K562 (cell line): ENCODE measurements around the gene RSBN1L. TPM values are rescaled to one million over a fixed set of nuclear protein-coding genes. Genes with fewer than 3 reads are reported as not detected.

ENCODE experiments used
- CTCF ChIP-seq, 3 experiments: IDR thresholded peaks in 2 of 3; conservative IDR thresholded peaks in 1 of 3; 2 replicates each; pipeline ENCODE4 v1.5.1; 2011 to 2012; ENCODE audit warnings: low read length in 3 of 3, mild to moderate bottlenecking in 3 of 3, control low read depth in 2 of 3, improper control_type of control experiment in 1 of 3, inconsistent platforms in 1 of 3, low read depth in 1 of 3, mixed read lengths in 1 of 3, moderate library complexity in 1 of 3; ENCODE audit not compliant: insufficient read depth in 2 of 3
- HNRNPH1 ChIP-seq: fragments of 200-400 bp; formaldehyde crosslinking; optimal IDR thresholded peaks from 2 replicates; pipeline ENCODE3; 2017; ENCODE audit warnings: low read depth, mild to moderate bottlenecking, low read length, moderate library complexity
- NELFE ChIP-seq: IDR thresholded peaks from 2 replicates; pipeline ENCODE4 v1.6.1; 2011; ENCODE audit warnings: mild to moderate bottlenecking; ENCODE audit not compliant: insufficient read depth, insufficient read length
- NFE2 ChIP-seq: IDR thresholded peaks from 2 replicates; pipeline ENCODE4 v1.6.1; 2014; ENCODE audit warnings: antibody characterized with exemption, low read depth
- RAD21 ChIP-seq, 2 experiments: fragments of 250-450 bp in 1 of 2; fragments of 450-650 bp in 1 of 2; sonication (Bioruptor Pico) in 1 of 2; formaldehyde crosslinking in 1 of 2; IDR thresholded peaks in 1 of 2; conservative IDR thresholded peaks in 1 of 2; 2 replicates each; pipeline versions ENCODE4 v1.4.0 to v1.8.0; 2020 to 2022; ENCODE audit warnings: mild to moderate bottlenecking in 2 of 2, moderate library complexity in 1 of 2
- XRCC4 ChIP-seq: IDR thresholded peaks from one replicate; pipeline ENCODE4 v1.6.1; 2011; ENCODE audit not compliant: insufficient read depth, insufficient read length; ENCODE audit errors: extremely low read depth
- ZNF134 ChIP-seq: fragments of 250-450 bp; sonication (Bioruptor Pico); conservative IDR thresholded peaks from 2 replicates; pipeline ENCODE4 v1.4.0; 2020
- ZNF280A ChIP-seq: fragments of 450-650 bp; IDR thresholded peaks from 2 replicates; pipeline ENCODE4 v1.6.1; 2018; ENCODE audit warnings: mild to moderate bottlenecking, low read depth; ENCODE audit not compliant: partially characterized antibody
- ZNF444 ChIP-seq: fragments of 250-450 bp; sonication (Bioruptor Pico); IDR thresholded peaks from 2 replicates; pipeline ENCODE4 v1.4.0; 2020; ENCODE audit warnings: mild to moderate bottlenecking, moderate library complexity
- polyA plus RNA-seq, 8 experiments: library from polyadenylated mRNA; depleted of rRNA in 4 of 8; stranded (reverse) in 5 of 8; unstranded in 3 of 8; fragments of >200 nt; fragmentation: Nextera tagmentation in 2 of 8; fragmentation: Illumina TruSeq in 1 of 8; extraction: Ambion mirVana in 2 of 8; extraction: Trizol in 1 of 8; gene quantifications; 2 replicates each; pipeline versions ENCODE4 v1.2.1 to v1.2.3, GENCODE V29; 2011 to 2014; ENCODE audit warnings: inconsistent platforms in 1 of 8, missing spikeins in 1 of 8
- total RNA-seq, 7 experiments: library from RNA; depleted of rRNA in 6 of 7; stranded (reverse); fragments of >200 nt in 6 of 7; fragmentation: Illumina TruSeq in 2 of 7; extraction: Trizol in 2 of 7; gene quantifications; 2 replicates each; pipeline versions ENCODE4 v1.2.1 to v1.2.3, GENCODE V29; 2011 to 2021; ENCODE audit warnings: low replicate concordance in 1 of 7
- TF ChIP-seq, protein P1 (sequence below): fragments of 250-450 bp; sonication (Bioruptor Pico); IDR thresholded peaks from 2 replicates; pipeline ENCODE4 v1.8.0; 2021; ENCODE audit warnings: moderate library complexity, mild to moderate bottlenecking, inconsistent platforms
- TF ChIP-seq, protein P2 (sequence below): sonication (generic); formaldehyde crosslinking; IDR thresholded peaks from 2 replicates; pipeline ENCODE4 v1.8.1; 2023; ENCODE audit warnings: mild to moderate bottlenecking, missing genetic modification reagents

The RSBN1L gene
- total and polyA plus RNA-seq, 9 of the 15 experiments (the other 6 are each of a cell fraction or from before 2014, with no cell fraction given): 6.2 to 35.2 (median 20.1) TPM

DNA sequence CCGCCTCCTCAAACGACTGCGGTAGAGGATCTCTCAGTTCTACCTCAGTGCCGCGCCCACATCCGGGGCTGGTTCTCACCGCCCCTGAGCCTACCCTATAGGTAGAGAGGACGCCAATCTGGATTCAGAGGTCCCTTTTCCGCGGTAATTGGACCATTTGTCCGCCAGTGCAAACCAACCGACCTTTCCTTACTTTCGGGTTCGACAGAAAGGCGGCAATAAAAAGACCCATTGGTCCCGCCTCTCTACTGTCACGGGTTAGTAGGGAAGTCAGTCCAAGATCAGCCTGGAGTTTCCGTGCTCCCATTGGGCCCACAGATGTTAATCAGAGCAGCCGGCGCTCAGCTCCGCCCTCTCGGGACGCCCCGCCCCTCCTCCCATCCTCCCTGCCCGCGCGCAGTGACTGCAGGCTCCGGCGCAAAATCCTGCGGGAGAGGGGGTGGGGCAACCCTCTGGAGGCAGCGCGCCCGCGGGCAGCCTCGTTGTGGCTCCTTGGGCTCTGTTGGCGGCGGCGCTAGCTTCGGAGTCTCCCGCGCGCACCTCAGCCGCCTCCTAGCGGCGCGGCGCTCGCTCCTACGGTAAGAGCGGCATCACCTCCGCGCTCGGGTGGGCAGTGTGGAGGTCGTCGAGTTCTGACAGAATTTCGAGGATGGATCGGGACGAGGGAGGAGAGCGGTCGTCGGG lies 102.3 kb downstream of the RSBN1L start, which contains the start of the genes PHTF2 and TMEM60 (continued):
- TF ChIP-seq CTCF (IDR thresholded peaks at IDR 0.05 in 2 of 3, conservative IDR thresholded peaks at IDR 0.05 in 1 of 3; ENCODE audit: insufficient read depth in 2 of 3, low read depth in 1 of 3, low read length in 3 of 3): peak; percentile 55 to 69 (median 64)
- no peak for TF ChIP-seq ZNF280A
- TF ChIP-seq NFE2: no peak
- TF ChIP-seq, protein P1, sequence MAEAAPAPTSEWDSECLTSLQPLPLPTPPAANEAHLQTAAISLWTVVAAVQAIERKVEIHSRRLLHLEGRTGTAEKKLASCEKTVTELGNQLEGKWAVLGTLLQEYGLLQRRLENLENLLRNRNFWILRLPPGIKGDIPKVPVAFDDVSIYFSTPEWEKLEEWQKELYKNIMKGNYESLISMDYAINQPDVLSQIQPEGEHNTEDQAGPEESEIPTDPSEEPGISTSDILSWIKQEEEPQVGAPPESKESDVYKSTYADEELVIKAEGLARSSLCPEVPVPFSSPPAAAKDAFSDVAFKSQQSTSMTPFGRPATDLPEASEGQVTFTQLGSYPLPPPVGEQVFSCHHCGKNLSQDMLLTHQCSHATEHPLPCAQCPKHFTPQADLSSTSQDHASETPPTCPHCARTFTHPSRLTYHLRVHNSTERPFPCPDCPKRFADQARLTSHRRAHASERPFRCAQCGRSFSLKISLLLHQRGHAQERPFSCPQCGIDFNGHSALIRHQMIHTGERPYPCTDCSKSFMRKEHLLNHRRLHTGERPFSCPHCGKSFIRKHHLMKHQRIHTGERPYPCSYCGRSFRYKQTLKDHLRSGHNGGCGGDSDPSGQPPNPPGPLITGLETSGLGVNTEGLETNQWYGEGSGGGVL: no peak
- TF ChIP-seq HNRNPH1: no peak
- TF ChIP-seq XRCC4: no peak
- TF ChIP-seq, protein P2, sequence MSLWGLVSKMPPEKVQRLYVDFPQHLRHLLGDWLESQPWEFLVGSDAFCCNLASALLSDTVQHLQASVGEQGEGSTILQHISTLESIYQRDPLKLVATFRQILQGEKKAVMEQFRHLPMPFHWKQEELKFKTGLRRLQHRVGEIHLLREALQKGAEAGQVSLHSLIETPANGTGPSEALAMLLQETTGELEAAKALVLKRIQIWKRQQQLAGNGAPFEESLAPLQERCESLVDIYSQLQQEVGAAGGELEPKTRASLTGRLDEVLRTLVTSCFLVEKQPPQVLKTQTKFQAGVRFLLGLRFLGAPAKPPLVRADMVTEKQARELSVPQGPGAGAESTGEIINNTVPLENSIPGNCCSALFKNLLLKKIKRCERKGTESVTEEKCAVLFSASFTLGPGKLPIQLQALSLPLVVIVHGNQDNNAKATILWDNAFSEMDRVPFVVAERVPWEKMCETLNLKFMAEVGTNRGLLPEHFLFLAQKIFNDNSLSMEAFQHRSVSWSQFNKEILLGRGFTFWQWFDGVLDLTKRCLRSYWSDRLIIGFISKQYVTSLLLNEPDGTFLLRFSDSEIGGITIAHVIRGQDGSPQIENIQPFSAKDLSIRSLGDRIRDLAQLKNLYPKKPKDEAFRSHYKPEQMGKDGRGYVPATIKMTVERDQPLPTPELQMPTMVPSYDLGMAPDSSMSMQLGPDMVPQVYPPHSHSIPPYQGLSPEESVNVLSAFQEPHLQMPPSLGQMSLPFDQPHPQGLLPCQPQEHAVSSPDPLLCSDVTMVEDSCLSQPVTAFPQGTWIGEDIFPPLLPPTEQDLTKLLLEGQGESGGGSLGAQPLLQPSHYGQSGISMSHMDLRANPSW (CRISPR knock-in tag): peak; percentile 81
- peak; percentile 47 to 60 for TF ChIP-seq RAD21 (CRISPR knock-in tag; conservative IDR thresholded peaks at IDR 0.05 in 1 of 2, IDR thresholded peaks at IDR 0.05 in 1 of 2)
- no peak for TF ChIP-seq ZNF134 (CRISPR knock-in tag)
- no peak for TF ChIP-seq NELFE
- no peak for TF ChIP-seq ZNF444 (CRISPR knock-in tag)
